Neural cell (in vitro differentiated cells): ENCODE results near the gene PCNX1. TPM values are rescaled to one million over a fixed set of nuclear protein-coding genes. Genes with fewer than 3 reads are reported as not detected.

Experiments used
- H2AFZ ChIP-seq: fragments of 200-600, 300-800 bp; sonication (generic), shearing (Covaris generic); 2 replicates; pipeline ENCODE4 v1.6.0; 2014; ENCODE audit warnings: low read depth, mild to moderate bottlenecking, antibody characterized with exemption, low read length, moderate library complexity
- H3F3A ChIP-seq: fragments of 200-600 bp; shearing (Covaris generic); 2 replicates; pipeline ENCODE4 v1.6.1; 2016; ENCODE audit warnings: mild to moderate bottlenecking, moderate library complexity, mixed read lengths, antibody characterized with exemption, low read length; ENCODE audit not compliant: insufficient read depth, poor library complexity, severe bottlenecking
- H3K27ac ChIP-seq: fragments of 200-600, 300-800 bp; sonication (generic), shearing (Covaris generic); 2 replicates; pipeline ENCODE4 v1.5.1; 2014; ENCODE audit warnings: mild to moderate bottlenecking, low read length, moderate library complexity
- H3K27me3 ChIP-seq: fragments of 300-800, 200-600 bp; sonication (generic), shearing (Covaris generic); 2 replicates; pipeline ENCODE4 v1.6.0; 2014; ENCODE audit warnings: mild to moderate bottlenecking, low read depth, low read length, moderate library complexity; ENCODE audit not compliant: insufficient read depth
- H3K36me3 ChIP-seq: fragments of 300-800, 200-600 bp; sonication (generic), shearing (Covaris generic); 2 replicates; pipeline ENCODE4 v1.5.1; 2014; ENCODE audit warnings: mild to moderate bottlenecking, antibody characterized with exemption, low read length, moderate library complexity; ENCODE audit not compliant: insufficient read depth
- H3K4me2 ChIP-seq: fragments of 300-800, 200-600 bp; sonication (generic), shearing (Covaris generic); 2 replicates; pipeline ENCODE4 v1.6.0; 2014; ENCODE audit warnings: mild to moderate bottlenecking, low read length
- H3K4me3 ChIP-seq: fragments of 300-800, 200-600 bp; sonication (generic), shearing (Covaris generic); 2 replicates; pipeline ENCODE4 v1.5.1; 2014; ENCODE audit warnings: mild to moderate bottlenecking, low read length, moderate library complexity
- H3K79me2 ChIP-seq: fragments of 200-600 bp; shearing (Covaris generic); replicated peaks from 2 replicates; pipeline ENCODE4 v1.6.0; 2014; ENCODE audit warnings: mild to moderate bottlenecking, low read length, moderate library complexity; ENCODE audit not compliant: insufficient read depth
- H3K9ac ChIP-seq: fragments of 300-800, 200-600 bp; sonication (generic), shearing (Covaris generic); 2 replicates; pipeline ENCODE4 v1.6.1; 2016; ENCODE audit warnings: mild to moderate bottlenecking, low read length, mixed read lengths
- H3K9me2 ChIP-seq: fragments of 200-600 bp; shearing (Covaris generic); 2 replicates; pipeline ENCODE4 v1.6.1; 2016; ENCODE audit warnings: mild to moderate bottlenecking, low read length, mixed read lengths; ENCODE audit not compliant: insufficient read depth
- H3K9me3 ChIP-seq: fragments of 200-600, 300-800 bp; sonication (generic), shearing (Covaris generic); 2 replicates; pipeline ENCODE4 v1.6.1; 2016; ENCODE audit warnings: mild to moderate bottlenecking, mixed run types, low read length, moderate library complexity, mixed read lengths
- H4K20me1 ChIP-seq: fragments of 200-600 bp; shearing (Covaris generic); 2 replicates; pipeline ENCODE4 v1.6.1; 2016; ENCODE audit warnings: mild to moderate bottlenecking, mixed run types; ENCODE audit not compliant: insufficient read depth
- EP300 ChIP-seq: fragments of 450-650 bp; conservative IDR thresholded peaks from 2 replicates; pipeline ENCODE4 v1.6.1; 2014; ENCODE audit warnings: antibody characterized with exemption, mild to moderate bottlenecking, moderate library complexity; ENCODE audit not compliant: poor library complexity, severe bottlenecking
- EZH2 ChIP-seq: fragments of 200-600, 300-800 bp; shearing (Covaris generic), sonication (generic); IDR thresholded peaks from 2 replicates; pipeline ENCODE4 v1.6.1; 2014; ENCODE audit warnings: antibody characterized with exemption, low read length, borderline replicate concordance, mild to moderate bottlenecking; ENCODE audit not compliant: insufficient read depth, poor library complexity, severe bottlenecking
- MXI1 ChIP-seq: fragments of 450-650 bp; conservative IDR thresholded peaks from 2 replicates; pipeline ENCODE4 v1.6.1; 2014; ENCODE audit warnings: antibody characterized with exemption, mild to moderate bottlenecking; ENCODE audit not compliant: poor library complexity, severe bottlenecking
- POLR2AphosphoS5 ChIP-seq: IDR thresholded peaks from 2 replicates; pipeline ENCODE4 v1.6.1; 2012
- RAD21 ChIP-seq: fragments of 450-650 bp; conservative IDR thresholded peaks from 2 replicates; pipeline ENCODE4 v1.6.1; 2014; ENCODE audit warnings: antibody characterized with exemption, mild to moderate bottlenecking, moderate library complexity
- REST ChIP-seq: IDR thresholded peaks from 2 replicates; pipeline ENCODE4 v1.6.1; 2012; ENCODE audit warnings: borderline replicate concordance
- SMC3 ChIP-seq: fragments of 450-650 bp; conservative IDR thresholded peaks from 2 replicates; pipeline ENCODE4 v1.6.1; 2014; ENCODE audit warnings: antibody characterized with exemption, mild to moderate bottlenecking, moderate library complexity; ENCODE audit not compliant: poor library complexity
- TAF1 ChIP-seq: IDR thresholded peaks from 2 replicates; pipeline ENCODE4 v1.6.1; 2012; ENCODE audit warnings: low read depth
- polyA plus RNA-seq: library from polyadenylated mRNA; depleted of rRNA; stranded (reverse); fragments of >200 nt; gene quantifications from 2 replicates; pipeline ENCODE4 v1.2.3, GENCODE V29; 2014
- TF ChIP-seq, protein P1 (sequence below): fragments of 450-650 bp; IDR thresholded peaks from 2 replicates; pipeline ENCODE4 v1.5.1; 2014; ENCODE audit warnings: antibody characterized with exemption, mild to moderate bottlenecking, moderate library complexity; ENCODE audit not compliant: poor library complexity, severe bottlenecking

The PCNX1 gene
- polyA plus RNA-seq, 1 donor from 2014 or later: 23.7 TPM

GRCh38 chr14:70881549-70882177, 25.6 kb upstream of the PCNX1 start:
- no peaks in the 10 kb centered on the region for H3K9me3 ChIP-seq
- no peak for TF ChIP-seq POLR2AphosphoS5
- TF ChIP-seq, protein P1, sequence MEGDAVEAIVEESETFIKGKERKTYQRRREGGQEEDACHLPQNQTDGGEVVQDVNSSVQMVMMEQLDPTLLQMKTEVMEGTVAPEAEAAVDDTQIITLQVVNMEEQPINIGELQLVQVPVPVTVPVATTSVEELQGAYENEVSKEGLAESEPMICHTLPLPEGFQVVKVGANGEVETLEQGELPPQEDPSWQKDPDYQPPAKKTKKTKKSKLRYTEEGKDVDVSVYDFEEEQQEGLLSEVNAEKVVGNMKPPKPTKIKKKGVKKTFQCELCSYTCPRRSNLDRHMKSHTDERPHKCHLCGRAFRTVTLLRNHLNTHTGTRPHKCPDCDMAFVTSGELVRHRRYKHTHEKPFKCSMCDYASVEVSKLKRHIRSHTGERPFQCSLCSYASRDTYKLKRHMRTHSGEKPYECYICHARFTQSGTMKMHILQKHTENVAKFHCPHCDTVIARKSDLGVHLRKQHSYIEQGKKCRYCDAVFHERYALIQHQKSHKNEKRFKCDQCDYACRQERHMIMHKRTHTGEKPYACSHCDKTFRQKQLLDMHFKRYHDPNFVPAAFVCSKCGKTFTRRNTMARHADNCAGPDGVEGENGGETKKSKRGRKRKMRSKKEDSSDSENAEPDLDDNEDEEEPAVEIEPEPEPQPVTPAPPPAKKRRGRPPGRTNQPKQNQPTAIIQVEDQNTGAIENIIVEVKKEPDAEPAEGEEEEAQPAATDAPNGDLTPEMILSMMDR: no peak
- TF ChIP-seq RAD21: no peak
- no peak for TF ChIP-seq EP300
- no peak for TF ChIP-seq EZH2
- TF ChIP-seq REST: no peak
- TF ChIP-seq TAF1: no peak
- no peak for TF ChIP-seq MXI1
- TF ChIP-seq SMC3: no peak
- H4K20me1 ChIP-seq: no peaks in the 10 kb centered on the region
- no peaks in the 10 kb centered on the region for H3F3A ChIP-seq
- H3K79me2 ChIP-seq: no peaks in the 10 kb centered on the region
- H3K4me2 ChIP-seq: no peak overlapping the region
- H2AFZ ChIP-seq: no peak overlapping the region
- no peak overlapping the region for H3K9ac ChIP-seq
- no peaks in the 10 kb centered on the region for H3K27me3 ChIP-seq
- H3K9me2 ChIP-seq: no peaks in the 10 kb centered on the region
- H3K4me3 ChIP-seq: no peak overlapping the region
- H3K27ac ChIP-seq: no peak overlapping the region
- H3K36me3 ChIP-seq: no peaks in the 10 kb centered on the region

- TF ChIP-seq EP300: no peak
- no peak for TF ChIP-seq SMC3
- no peak for TF ChIP-seq REST
- TF ChIP-seq TAF1: no peak
- no peak for TF ChIP-seq MXI1
- TF ChIP-seq POLR2AphosphoS5: no peak
- TF ChIP-seq, protein P1: no peak
- no peak for TF ChIP-seq EZH2
- no peak for TF ChIP-seq RAD21
- H3K9ac ChIP-seq: no peak overlapping the region
- H3K79me2 ChIP-seq: no peaks in the 10 kb centered on the region
- H3K9me3 ChIP-seq: no peaks in the 10 kb centered on the region
- H3K4me3 ChIP-seq: no peak overlapping the region
- no peak overlapping the region for H2AFZ ChIP-seq
- no peaks in the 10 kb centered on the region for H3K27me3 ChIP-seq
- no peaks in the 10 kb centered on the region for H3K36me3 ChIP-seq
- no peak overlapping the region for H3K4me2 ChIP-seq
- H4K20me1 ChIP-seq: no peaks in the 10 kb centered on the region
- H3K9me2 ChIP-seq: no peaks in the 10 kb centered on the region
- H3F3A ChIP-seq: no peaks in the 10 kb centered on the region
- no peak overlapping the region for H3K27ac ChIP-seq
Observed at GRCh38 chr14:70882776-70883492, 24.3 kb upstream of the PCNX1 start.
